ENCODE results near the gene TPX2. TPM values are rescaled to one million over a fixed set of nuclear protein-coding genes. Genes with fewer than 3 reads are reported as not detected.

TPX2 gene
- total RNA-seq, 1 experiment from 2014 or later = 179 TPM

DNA sequence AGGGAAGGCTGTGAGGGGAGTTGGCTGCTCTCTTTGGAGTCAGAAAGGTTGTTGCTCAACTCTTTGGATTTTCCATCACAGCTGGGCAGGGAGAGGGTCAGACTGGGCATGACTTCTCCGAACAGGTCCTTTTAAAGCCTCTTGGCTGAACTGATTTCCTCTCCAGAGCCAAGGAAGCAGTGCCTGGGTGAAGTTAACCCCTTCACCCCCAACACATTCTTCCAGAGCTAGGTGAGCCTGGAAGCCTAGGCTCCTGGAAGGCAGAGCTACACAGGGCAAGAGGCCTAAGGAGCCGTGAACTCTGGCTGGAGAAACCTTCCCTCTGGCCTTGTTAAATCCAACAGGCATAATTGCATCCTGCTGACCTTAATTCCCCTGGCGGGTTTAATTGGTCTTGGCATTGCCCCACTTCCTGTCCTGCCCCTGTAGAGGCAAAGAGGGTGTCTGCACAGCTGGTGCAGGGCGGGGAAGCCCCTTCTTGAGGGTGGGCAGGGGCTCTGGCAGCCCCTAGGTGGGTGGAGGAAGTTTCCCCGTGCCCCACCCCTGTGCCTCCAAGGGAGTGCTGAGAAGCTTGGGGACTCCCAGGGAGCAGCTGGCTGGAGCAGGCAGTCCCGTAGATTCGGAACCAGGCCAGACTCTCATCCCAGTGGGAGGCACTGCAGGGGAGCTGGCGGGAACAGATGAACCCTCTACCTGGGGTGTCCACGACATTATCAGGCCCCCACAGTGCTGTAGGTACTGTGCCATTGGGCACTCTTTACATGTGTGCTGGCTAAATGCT is 76.5 kb downstream of the TPX2 start:
- no peak overlapping the region for H3K4me3 Mint-ChIP-seq (ENCODE audit: low read depth, unreplicated experiment)
- no TSS peak for BruUV-seq (replicated peaks)
- peaks cover 14% of the 10 kb centered on the region for H3K36me3 Mint-ChIP-seq (ENCODE audit: insufficient read depth, unreplicated experiment)
- no peak overlapping the region for H3K27ac Mint-ChIP-seq (ENCODE audit: unreplicated experiment)
- TF ChIP-seq, protein P1, sequence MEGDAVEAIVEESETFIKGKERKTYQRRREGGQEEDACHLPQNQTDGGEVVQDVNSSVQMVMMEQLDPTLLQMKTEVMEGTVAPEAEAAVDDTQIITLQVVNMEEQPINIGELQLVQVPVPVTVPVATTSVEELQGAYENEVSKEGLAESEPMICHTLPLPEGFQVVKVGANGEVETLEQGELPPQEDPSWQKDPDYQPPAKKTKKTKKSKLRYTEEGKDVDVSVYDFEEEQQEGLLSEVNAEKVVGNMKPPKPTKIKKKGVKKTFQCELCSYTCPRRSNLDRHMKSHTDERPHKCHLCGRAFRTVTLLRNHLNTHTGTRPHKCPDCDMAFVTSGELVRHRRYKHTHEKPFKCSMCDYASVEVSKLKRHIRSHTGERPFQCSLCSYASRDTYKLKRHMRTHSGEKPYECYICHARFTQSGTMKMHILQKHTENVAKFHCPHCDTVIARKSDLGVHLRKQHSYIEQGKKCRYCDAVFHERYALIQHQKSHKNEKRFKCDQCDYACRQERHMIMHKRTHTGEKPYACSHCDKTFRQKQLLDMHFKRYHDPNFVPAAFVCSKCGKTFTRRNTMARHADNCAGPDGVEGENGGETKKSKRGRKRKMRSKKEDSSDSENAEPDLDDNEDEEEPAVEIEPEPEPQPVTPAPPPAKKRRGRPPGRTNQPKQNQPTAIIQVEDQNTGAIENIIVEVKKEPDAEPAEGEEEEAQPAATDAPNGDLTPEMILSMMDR (IDR thresholded peaks at IDR 0.05; ENCODE audit: unreplicated experiment) = no peak
- CTCF ChIA-PET = interaction anchor here (1.1 kb wide), 1 partner anchor 182 kb away, joined by 3 read pairs; no protein-coding TSS in a partner anchor
- H3K9me3 Mint-ChIP-seq (ENCODE audit: low read depth, unreplicated experiment) = no peaks in the 10 kb centered on the region
- no peaks in the 10 kb centered on the region for H3K27me3 Mint-ChIP-seq (ENCODE audit: unreplicated experiment)
- intact Hi-C loops (cut with micrococcal nuclease; ENCODE audit: unreplicated experiment) = no loop called here
- DNase-seq = no peak
- no peaks in the 10 kb centered on the region for H3K4me1 Mint-ChIP-seq (ENCODE audit: low read depth, unreplicated experiment)

DNA sequence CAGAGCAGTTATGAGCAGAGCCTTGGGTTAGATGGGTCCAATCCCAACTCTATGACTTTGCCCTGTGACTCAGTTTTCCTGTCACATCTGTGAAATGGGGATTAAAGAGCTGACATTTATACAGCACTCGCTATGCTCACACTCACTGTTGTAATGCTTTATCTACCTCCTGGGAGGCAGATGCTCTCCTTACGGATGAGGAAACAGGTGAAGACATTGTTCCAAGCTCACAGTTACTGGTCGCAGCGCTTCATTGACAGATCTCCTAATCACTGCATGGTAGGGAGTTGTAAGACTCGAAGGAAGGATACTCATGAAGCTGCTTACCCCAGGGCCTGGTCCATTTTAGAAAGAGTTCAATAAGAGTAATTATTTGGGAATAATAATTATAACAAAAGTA is 77.1 kb downstream of the TPX2 start:
- Mint-ChIP-seq H3K9me3 (ENCODE audit: low read depth, unreplicated experiment) (no peaks in the 10 kb centered on the region), H3K27me3 (ENCODE audit: unreplicated experiment) (no peaks in the 10 kb centered on the region), H3K4me3 (ENCODE audit: low read depth, unreplicated experiment) (no peak overlapping the region), H3K4me1 (ENCODE audit: low read depth, unreplicated experiment) (no peaks in the 10 kb centered on the region), H3K27ac (ENCODE audit: unreplicated experiment) (no peak overlapping the region), H3K36me3 (ENCODE audit: insufficient read depth, unreplicated experiment) (peaks cover 14% of the 10 kb centered on the region)
- intact Hi-C loops (cut with micrococcal nuclease; ENCODE audit: unreplicated experiment) = no loop called here
- no peak for DNase-seq
- CTCF ChIA-PET = interaction anchor here (1.1 kb wide), 1 partner anchor 183 kb away, joined by 3 read pairs; no protein-coding TSS in a partner anchor
- TF ChIP-seq, protein P1 (IDR thresholded peaks at IDR 0.05; ENCODE audit: unreplicated experiment) = no peak
- no TSS peak for BruUV-seq (replicated peaks)

DNA sequence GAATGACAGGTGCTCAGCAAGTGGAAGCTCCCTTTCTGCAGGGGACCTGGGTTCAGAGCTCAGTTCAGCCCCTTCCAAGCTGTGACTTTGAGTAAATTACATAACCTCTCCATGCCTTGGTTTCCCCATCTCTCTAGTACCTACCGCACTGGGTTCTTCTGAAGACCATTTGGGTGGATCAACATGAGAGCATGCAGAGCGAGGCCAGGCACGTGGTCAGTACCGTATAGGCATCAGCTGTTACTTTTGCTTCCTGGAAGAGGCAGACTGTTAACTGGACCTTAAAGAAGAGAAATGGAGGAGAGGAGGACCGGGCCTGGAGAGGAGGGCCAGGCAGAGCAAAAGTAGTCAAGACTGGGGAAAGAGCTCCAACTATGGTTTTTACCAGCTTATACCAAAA is 78.4 kb downstream of the TPX2 start:
- TF ChIP-seq, protein P1 (IDR thresholded peaks at IDR 0.05; ENCODE audit: unreplicated experiment) = no peak
- CTCF ChIA-PET = interaction anchor here (1.0 to 1.3 kb wide), 3 partner anchors 19 to 183 kb away, joined by 3 to 6 read pairs (median 3); no protein-coding TSS in a partner anchor
- BruUV-seq (replicated peaks) = no TSS peak
- Mint-ChIP-seq H3K27ac (ENCODE audit: unreplicated experiment) (no peak overlapping the region), H3K36me3 (ENCODE audit: insufficient read depth, unreplicated experiment) (peaks cover 8% of the 10 kb centered on the region), H3K27me3 (ENCODE audit: unreplicated experiment) (no peaks in the 10 kb centered on the region), H3K4me1 (ENCODE audit: low read depth, unreplicated experiment) (no peaks in the 10 kb centered on the region), H3K9me3 (ENCODE audit: low read depth, unreplicated experiment) (no peaks in the 10 kb centered on the region), H3K4me3 (ENCODE audit: low read depth, unreplicated experiment) (no peak overlapping the region)
- intact Hi-C loops (cut with micrococcal nuclease; ENCODE audit: unreplicated experiment) = no loop called here
- DNase-seq = no peak

GRCh38 chr20:31818376-31818908 is 79.4 kb downstream of the TPX2 start:
- no peak for DNase-seq
- intact Hi-C loops (cut with micrococcal nuclease; ENCODE audit: unreplicated experiment) = no loop called here
- BruUV-seq (replicated peaks) = no TSS peak
- CTCF ChIA-PET = interaction anchor here (0.5 to 1.3 kb wide), 5 partner anchors 18 to 273 kb away, joined by 3 to 4 read pairs (median 3); no protein-coding TSS in a partner anchor
- Mint-ChIP-seq H3K27ac (ENCODE audit: unreplicated experiment) (no peak overlapping the region), H3K4me1 (ENCODE audit: low read depth, unreplicated experiment) (no peaks in the 10 kb centered on the region), H3K36me3 (ENCODE audit: insufficient read depth, unreplicated experiment) (peaks cover 6% of the 10 kb centered on the region), H3K4me3 (ENCODE audit: low read depth, unreplicated experiment) (no peak overlapping the region), H3K9me3 (ENCODE audit: low read depth, unreplicated experiment) (no peaks in the 10 kb centered on the region), H3K27me3 (ENCODE audit: unreplicated experiment) (no peaks in the 10 kb centered on the region)
- TF ChIP-seq, protein P1 (IDR thresholded peaks at IDR 0.05; ENCODE audit: unreplicated experiment) = no peak
